GM03348 (cell line): Measurements from ENCODE around the gene GGTLC2.
"Not testable (repeated sequence)": the region's sequence is repeated elsewhere in the genome, so short reads cannot be mapped to it uniquely, and the experiment has no call there.

Experiments
- DNase-seq: peaks from one replicate; pipeline ENCODE4 v3.0.0; 2012; ENCODE audit warnings: low spot score

Gene GGTLC2

DNA sequence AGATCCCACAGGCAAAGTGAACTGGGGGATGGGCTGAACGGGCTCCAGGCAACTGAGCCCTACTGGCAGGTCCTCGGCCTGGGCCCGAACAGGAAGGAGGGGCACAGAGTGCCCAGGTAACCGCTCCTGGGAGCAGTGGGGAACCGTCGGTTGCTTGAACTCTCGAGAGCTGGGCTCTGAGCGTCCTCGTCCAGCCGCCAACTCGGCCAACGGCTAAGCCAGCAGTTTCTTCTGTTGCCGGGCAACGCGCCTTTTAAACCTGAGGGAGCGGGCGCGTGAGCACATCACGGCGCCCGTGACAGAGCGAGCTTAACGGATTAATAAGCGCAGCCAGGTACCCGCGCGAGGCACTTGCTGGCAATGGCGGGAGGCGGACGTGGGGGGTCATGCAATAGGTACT is at the start of gene GGTLC2:
TSS of gene GGTLC2 (plus strand) at position 301 of the 400 bp plus-strand sequence. CDS start 1,732 bp downstream, outside the sequence.
- not testable (repeated sequence) for DNase-seq

DNA sequence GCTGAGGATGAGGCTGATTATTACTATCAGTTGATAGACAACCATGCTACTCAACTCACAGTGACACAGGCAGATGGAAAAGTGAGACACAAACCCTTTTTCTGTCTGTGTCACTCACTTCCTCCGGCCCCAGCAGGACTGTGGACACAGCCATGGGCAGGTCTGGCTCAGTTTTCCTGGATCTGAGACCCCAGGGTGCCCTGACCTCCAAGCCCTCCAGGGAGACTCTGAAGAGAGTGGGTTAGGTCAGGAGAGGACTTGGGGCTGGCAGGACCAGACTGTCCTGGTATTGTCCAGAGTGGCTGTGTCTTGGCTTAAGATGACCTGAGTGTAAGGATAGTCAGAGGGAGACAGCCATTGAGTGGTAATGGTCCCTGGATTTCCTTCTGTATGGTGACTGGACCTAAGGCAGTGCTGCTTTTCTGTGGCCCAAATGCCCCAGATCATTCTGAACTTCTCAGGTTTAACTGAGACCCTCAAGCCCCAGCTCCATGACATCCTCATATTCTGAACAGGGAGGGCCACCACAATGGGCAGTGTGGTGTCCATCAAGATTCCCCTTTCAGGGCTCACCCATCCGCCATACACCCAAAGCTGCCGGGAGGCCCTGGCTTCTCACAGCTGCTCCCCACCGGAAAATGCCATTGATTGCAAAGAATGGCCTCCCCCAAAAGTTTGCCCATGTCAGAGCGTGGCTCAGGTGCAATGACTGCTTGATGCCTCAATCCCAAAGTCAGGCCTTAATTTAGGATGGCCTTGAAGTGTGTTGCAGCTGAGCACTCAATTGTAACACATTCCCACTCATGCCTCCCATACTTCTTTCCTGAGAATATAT is 49.2 kb upstream of the GGTLC2 start:
- no peak for DNase-seq

DNA sequence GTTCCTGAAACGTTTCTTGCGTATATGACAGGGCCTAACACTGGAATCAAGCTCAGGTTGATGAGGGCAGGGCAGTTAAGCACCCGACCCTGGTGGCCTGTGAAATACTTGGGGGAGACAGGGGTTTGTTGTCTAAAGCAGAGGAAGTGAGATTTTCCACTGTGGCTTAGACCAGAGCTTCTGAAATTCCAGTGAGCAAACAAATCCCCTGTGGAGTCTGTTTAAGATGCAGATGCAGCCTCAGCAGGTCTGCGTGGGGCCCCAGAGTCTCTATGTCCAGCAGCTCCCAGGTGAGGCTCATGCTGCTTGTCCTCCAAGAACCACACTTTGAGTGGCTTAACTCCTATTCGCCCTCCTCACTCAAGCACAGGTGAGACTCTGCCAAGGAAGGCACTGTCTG is 46.3 kb upstream of the GGTLC2 start:
- DNase-seq = no peak

GRCh38 chr22:22599248-22599647 is 45.2 kb upstream of the GGTLC2 start:
- DNase-seq = no peak

GRCh38 chr22:22600531-22601261 is 43.7 kb upstream of the GGTLC2 start:
- no peak for DNase-seq

DNA sequence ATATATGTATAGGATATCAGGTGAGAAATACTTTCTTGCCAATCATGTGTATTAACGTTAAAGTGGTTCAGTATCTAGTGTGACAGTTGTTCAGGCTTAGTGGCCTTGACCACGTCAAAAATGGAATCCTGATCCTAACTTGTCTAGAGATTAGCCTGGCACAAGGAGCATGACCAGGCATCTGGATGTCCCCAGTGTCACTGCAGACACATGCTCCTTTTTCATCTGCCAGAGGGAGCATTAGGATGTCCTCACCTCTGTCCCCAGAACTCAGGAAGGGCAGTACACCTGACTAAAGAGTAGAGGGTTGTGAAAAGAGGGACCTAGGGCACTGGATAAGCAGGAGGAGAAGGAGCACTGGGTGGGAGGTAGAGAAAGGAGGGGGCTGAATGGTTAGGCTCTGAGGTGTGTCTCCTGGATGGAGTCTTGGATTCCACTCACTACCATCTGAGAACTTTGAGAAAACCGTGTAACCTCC is 40.9 kb upstream of the GGTLC2 start:
- no peak for DNase-seq

DNA sequence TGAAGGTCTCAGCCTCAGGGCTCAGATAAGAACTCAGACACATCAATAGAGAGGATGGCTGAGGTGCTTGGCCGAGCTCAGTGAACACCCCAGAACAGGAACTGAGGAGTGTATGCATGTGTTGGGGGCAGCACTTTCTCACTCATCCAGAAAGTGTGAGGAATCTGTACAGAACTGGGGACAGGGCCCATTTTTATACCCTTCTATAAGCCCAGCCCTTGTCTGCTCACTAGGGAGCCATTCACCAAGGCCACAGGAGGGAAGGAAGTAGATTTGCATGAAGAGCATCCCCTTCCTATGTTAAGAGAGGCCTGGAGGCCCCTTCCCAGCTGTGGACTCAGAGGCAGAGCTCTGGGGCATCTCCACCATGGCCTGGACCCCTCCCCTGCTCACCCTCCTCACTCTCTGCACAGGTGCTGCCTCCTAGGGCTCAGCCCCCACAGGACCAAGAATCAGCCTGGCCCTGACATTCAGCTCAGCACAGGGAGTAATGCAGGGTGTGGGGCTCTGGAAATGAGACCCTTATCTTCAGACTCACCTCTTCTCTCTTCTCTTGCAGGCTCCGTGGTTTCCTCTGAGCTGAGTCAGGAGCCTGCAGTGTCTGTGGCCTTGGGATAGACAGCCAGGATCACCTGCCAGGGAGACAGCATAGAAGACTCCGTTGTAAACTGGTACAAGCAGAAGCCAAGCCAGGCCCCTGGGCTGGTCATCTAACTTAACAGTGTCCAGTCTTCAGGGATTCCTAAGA is 39.9 kb upstream of the GGTLC2 start:
- no peak for DNase-seq

GRCh38 chr22:22605074-22605404 is 39.4 kb upstream of the GGTLC2 start:
- DNase-seq = no peak

GRCh38 chr22:22608022-22608421 is 36.4 kb upstream of the GGTLC2 start:
- DNase-seq = not testable (repeated sequence)

DNA sequence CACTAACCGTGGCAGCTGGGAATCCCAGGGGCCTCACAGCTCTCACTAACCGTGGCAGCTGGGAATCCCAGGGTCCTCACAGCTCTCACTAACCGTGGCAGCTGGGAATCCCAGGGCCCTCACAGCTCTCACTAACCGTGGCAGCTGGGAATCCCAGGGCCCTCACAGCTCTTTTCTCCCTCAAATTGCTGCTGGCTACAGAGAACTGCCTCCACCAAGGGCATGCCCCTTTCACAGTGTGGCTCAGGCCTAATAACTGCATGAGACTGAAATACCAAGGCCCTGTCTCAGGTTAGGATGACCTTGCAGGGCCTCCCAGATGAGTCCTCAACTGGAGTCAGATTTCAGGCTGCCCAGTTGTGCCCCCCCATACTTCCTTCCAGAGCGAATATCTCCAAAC is 35.1 kb upstream of the GGTLC2 start:
- no peak for DNase-seq

DNA sequence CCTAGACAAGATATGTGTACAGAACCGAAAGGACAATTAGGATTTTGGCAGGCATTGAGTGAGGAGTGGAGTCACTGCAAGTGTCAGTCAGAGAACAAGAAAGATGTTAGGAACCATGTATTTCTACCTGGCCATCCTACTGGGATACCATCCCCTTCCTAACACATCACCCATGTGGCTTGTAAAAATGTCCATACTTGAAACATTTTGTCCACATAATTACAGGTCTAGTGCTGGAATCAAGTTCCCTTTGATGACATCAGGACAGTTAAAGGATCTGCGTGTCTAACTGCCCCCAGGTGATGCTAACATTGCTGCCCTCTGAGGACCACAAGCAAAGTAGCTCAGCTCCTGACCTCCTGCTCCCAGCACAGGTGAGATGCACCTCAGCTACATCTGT is 31.9 kb upstream of the GGTLC2 start:
- DNase-seq = no peak

- no peak for DNase-seq
Observed at GRCh38 chr22:22614065-22614464, 30.3 kb upstream of the GGTLC2 start.

- DNase-seq = no peak
Observed at GRCh38 chr22:22616636-22617035, 27.8 kb upstream of the GGTLC2 start.

- DNase-seq = no peak
Observed at GRCh38 chr22:22618448-22618847, 26.0 kb upstream of the GGTLC2 start.

GRCh38 chr22:22618923-22619322 is 25.5 kb upstream of the GGTLC2 start:
- no peak for DNase-seq

- DNase-seq = no peak
Observed at GRCh38 chr22:22619765-22620414, 24.5 kb upstream of the GGTLC2 start.

DNA sequence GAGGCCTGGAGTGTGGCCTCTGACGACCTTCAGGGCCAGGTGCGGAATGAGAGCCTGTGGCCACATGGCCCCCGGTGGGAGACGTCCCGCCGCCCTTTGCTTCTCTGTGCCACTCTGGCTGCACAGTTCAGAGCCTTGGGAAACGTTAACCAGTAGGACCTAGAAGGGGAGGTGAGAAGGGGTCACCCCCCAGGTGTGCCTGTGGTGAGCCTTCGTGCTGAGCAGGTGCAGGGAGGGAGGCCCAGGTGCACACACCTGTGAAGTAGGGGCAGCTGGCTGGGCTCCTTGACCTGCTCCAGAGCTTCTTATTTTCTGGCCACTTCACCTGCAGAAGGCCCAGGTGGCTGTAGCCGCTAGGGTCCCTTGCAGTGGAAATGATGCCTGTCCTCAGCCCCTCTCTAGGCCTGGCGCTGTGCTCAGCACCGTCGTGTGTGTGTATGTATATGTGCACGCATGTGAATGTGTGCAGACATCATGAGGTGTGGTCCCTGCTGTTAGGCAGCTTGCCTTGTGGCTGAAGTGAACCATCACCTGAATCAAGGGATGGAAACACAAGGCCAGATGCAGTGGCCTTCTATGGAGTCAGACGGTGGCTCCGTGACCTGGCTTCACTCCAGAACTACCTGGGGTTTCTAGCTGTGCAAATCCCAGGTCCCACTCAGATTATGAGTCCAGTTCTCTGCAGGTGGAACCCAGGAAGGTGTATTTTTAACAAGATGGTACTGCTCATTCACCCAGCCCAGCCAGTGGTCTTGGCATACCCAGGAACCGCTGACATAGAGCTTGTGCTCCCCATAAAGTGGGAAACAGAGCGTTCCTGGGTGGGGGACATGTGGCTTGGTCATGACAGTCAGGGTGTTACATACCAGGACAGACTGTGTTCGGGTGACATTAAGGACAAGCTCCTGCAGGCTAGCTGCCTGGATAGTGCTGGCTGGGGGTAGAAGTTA is 15.6 kb upstream of the GGTLC2 start:
- DNase-seq = not testable (repeated sequence)

GRCh38 chr22:22631223-22631652 is 13.2 kb upstream of the GGTLC2 start:
- DNase-seq = not testable (repeated sequence)

GRCh38 chr22:22632226-22632625 is 12.2 kb upstream of the GGTLC2 start:
- not testable (repeated sequence) for DNase-seq

GRCh38 chr22:22633533-22633932 is 10.9 kb upstream of the GGTLC2 start:
- DNase-seq = not testable (repeated sequence)

- DNase-seq = not testable (repeated sequence)
Observed at GRCh38 chr22:22636260-22636659, 8.2 kb upstream of the GGTLC2 start.
